Pancreas (tissue), 10 donors: ENCODE results near the gene ENPEP. TPM values are rescaled to one million over a fixed set of nuclear protein-coding genes. Genes with fewer than 3 reads are reported as not detected.

Experiments
- ATAC-seq, 4 donors: fragments of 200-7000 bp; cut with Tn5 transposase; one replicate each; pipeline versions ENCODE4 v1.8.0 to v1.9.1; 2020; ENCODE audit warnings: mild to moderate bottlenecking in 4 of 4, moderate library complexity in 4 of 4
- DNase-seq, 6 donors: peaks; one replicate each; pipeline ENCODE4 v3.0.0-alpha.2; 2020
- FAIRE-seq: peaks from 2 replicates; lab custom pipeline; 2012; peaks lifted over from hg19 to GRCh38; lab: Jason Lieb, UNC
- H3K27ac ChIP-seq, 4 donors: fragments of 200-600 bp; sonication (generic); 1 replicate in 3 of 4; 2 replicates in 1 of 4; pipeline versions ENCODE4 v1.5.0 to v1.8.0; 2020
- H3K27me3 ChIP-seq, 4 donors: fragments of 200-600 bp; one replicate each; pipeline ENCODE4 v1.8.0; 2021
- H3K36me3 ChIP-seq, 3 donors: fragments of 200-600 bp; sonication (generic) in 1 of 3; one replicate each; pipeline versions ENCODE4 v1.5.0 to v1.8.0; 2020 to 2021
- H3K4me1 ChIP-seq, 3 donors: fragments of 200-600 bp; one replicate each; pipeline ENCODE4 v1.8.0; 2021
- H3K4me3 ChIP-seq, 4 donors: fragments of 200-600 bp; sonication (generic) in 2 of 4; one replicate each; pipeline versions ENCODE4 v1.5.0 to v1.8.0; 2020 to 2021
- H3K9me3 ChIP-seq, 4 donors: fragments of 200-600 bp; one replicate each; pipeline ENCODE4 v1.8.0; 2021
- WGBS, 2 donors: extraction: QIAGEN DNeasy Blood & Tissue Kit; methylation state at CpG; one replicate each; pipeline ENCODE4 v1.1.7; 2013; 5-methylcytosine and 5-hydroxymethylcytosine counted together
- intact Hi-C, 3 donors: fragments of 100-400 bp; cut with DNase I; formaldehyde crosslinking; loops; one replicate each; pipeline versions ENCODE4 v1.11.1 to v1.14.2; 2022
- polyA plus RNA-seq, 2 donors: library from polyadenylated mRNA; stranded (reverse); fragments of 200-250 nt; gene quantifications; one replicate each; pipeline ENCODE4 v1.2.3, GENCODE V29; 2013
- total RNA-seq, 6 donors: library from RNA; stranded (reverse); fragmentation: NEBNext Ultra II Directional in 4 of 6; extraction: Animal tissue kit (Norgen Biotek cat#: 25700) in 4 of 6; gene quantifications; one replicate each; pipeline versions ENCODE4 v1.2.1 to v1.2.4, GENCODE V29; 2021 to 2023
- TF ChIP-seq, protein P1 (sequence below), 4 donors: fragments of 200-600 bp; sonication (generic) in 3 of 4; IDR thresholded peaks; one replicate each; pipeline versions ENCODE4 v1.5.0 to v1.8.0; 2021; ENCODE audit warnings: antibody characterized with exemption in 4 of 4
- donor health status: healthy with polysubstance abuse.
- donor health status: DM: no; HTN: no; CAD: no; lungs with moderate emphysema.
- donor health status: DM: no; HTN: no; CAD: no.
- donor health status: control.
- donor health status: control.
- donor health status: Bipolar disorder and iron deficiency.
- donor health status: DM: yes; HTN: yes; CAD: no.
- donor health status: DM: no; HTN: no; CAD: no.
- donor health status: DM: no; HTN: no; CAD: no.
- donor health status: DM: yes; HTN: yes; CAD: no.

The ENPEP gene
- total and polyA plus RNA-seq, 8 donors: 0.27 to 3.1 (median 0.75) TPM

DNA sequence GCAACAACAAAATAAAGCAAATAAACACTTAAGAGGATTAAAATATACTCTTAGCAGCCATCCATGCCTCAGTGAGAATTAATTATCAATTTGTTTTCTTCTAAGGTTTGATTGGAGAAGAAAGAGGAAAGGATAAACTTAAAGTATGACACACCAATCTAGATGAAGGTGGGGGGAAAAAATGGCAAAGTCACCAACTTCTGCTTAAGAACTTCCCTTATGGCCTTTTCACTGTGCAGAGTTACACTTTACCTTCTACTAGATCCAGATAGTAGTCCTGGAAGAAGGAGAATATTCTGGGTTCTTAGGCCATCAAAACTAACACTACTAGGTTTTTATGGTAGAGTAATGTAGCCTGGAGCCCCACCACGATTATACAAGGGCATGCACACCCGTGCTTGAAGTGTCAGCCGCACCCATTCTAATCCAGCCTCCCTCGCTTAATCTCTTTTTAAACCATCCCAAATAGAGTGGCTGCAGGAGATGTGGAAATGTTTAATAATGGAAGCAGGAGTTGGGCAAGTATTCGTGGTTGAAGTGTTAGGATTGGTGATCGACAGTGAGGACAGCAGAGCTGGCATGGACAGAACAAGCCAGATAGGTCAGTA lies 14.1 kb downstream of the ENPEP start:
- WGBS, 2 donors: 78 to 85% methylated on average over 6 of the region's 6 CpGs
- FAIRE-seq (no peak), DNase-seq (no peak), ATAC-seq (no peak)
- no peaks in the 10 kb centered on the region for H3K36me3 ChIP-seq
- no peaks in the 10 kb centered on the region for H3K27me3 ChIP-seq
- TF ChIP-seq, protein P1, sequence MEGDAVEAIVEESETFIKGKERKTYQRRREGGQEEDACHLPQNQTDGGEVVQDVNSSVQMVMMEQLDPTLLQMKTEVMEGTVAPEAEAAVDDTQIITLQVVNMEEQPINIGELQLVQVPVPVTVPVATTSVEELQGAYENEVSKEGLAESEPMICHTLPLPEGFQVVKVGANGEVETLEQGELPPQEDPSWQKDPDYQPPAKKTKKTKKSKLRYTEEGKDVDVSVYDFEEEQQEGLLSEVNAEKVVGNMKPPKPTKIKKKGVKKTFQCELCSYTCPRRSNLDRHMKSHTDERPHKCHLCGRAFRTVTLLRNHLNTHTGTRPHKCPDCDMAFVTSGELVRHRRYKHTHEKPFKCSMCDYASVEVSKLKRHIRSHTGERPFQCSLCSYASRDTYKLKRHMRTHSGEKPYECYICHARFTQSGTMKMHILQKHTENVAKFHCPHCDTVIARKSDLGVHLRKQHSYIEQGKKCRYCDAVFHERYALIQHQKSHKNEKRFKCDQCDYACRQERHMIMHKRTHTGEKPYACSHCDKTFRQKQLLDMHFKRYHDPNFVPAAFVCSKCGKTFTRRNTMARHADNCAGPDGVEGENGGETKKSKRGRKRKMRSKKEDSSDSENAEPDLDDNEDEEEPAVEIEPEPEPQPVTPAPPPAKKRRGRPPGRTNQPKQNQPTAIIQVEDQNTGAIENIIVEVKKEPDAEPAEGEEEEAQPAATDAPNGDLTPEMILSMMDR (IDR thresholded peaks at IDR 0.05): no peak
- no peaks in the 10 kb centered on the region for H3K9me3 ChIP-seq
- H3K4me1 ChIP-seq: peaks cover 0 to 7% (median 5%) of the 10 kb centered on the region in 3 donors
- no peak overlapping the region for H3K27ac ChIP-seq
- no peak overlapping the region for H3K4me3 ChIP-seq
- intact Hi-C loops: no loop called here

DNA sequence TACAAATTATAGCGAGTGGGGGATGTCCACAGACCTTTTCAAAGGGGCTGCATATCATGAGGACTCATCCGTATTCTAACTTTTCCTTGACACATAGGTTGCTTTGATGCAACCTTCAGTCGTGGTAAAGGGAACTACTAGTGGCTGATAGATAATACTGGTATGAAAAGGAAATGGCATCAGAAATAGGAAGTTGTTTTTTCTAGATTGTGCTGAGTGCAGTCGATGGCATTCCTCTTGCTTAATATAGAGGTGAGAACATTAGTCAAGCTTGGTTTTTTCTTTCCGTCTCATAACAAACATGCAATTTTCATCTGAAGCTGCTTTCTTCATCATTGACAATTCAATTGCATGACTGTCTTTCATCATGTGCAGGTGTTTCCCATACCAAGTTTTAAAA lies 16.6 kb downstream of the ENPEP start:
- TF ChIP-seq, protein P1 (IDR thresholded peaks at IDR 0.05): no peak
- Histone ChIP-seq H3K27me3 (peaks cover 0 to 9% (median 0%) of the 10 kb centered on the region in 4 donors), H3K27ac (no peak overlapping the region), H3K36me3 (no peaks in the 10 kb centered on the region), H3K4me1 (peaks cover 0 to 7% (median 4%) of the 10 kb centered on the region in 3 donors), H3K9me3 (no peaks in the 10 kb centered on the region), H3K4me3 (no peak overlapping the region)
- ATAC-seq (no peak), FAIRE-seq (no peak), DNase-seq (no peak)
- 75 to 78% methylated on average over 5 of the region's 5 CpGs for WGBS, 2 donors
- intact Hi-C loops: no loop called here

DNA sequence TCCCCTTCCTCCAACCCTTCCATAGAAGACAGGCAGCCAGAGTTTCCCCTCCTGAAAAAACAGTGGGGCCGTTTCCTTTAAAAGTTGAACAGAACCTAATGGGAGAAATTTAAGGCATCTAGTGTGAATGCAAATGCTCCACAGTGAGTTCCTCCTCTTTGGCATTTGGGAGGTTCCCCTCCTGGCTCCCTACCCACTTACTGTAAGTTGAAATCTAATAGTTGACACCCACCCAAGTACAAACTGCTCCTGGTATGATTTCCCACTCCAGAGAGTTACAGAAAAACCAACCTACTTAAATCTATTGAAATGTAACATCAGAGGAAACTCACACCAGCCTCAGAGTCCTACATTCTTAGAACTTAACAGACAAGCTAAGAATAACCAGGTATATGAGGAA lies 17.6 kb downstream of the ENPEP start:
- no peak overlapping the region for H3K27ac ChIP-seq
- DNase-seq: no peak
- no peaks in the 10 kb centered on the region for H3K36me3 ChIP-seq
- TF ChIP-seq, protein P1 (IDR thresholded peaks at IDR 0.05): no peak
- peaks cover 0 to 9% (median 0%) of the 10 kb centered on the region in 4 donors for H3K27me3 ChIP-seq
- intact Hi-C loops: no loop called here
- H3K9me3 ChIP-seq: no peaks in the 10 kb centered on the region
- no peak overlapping the region for H3K4me3 ChIP-seq
- H3K4me1 ChIP-seq: no peaks in the 10 kb centered on the region
- no peak for FAIRE-seq
- 35 to 41% methylated on average over 1 of the region's 1 CpG for WGBS, 2 donors
- no peak for ATAC-seq

DNA sequence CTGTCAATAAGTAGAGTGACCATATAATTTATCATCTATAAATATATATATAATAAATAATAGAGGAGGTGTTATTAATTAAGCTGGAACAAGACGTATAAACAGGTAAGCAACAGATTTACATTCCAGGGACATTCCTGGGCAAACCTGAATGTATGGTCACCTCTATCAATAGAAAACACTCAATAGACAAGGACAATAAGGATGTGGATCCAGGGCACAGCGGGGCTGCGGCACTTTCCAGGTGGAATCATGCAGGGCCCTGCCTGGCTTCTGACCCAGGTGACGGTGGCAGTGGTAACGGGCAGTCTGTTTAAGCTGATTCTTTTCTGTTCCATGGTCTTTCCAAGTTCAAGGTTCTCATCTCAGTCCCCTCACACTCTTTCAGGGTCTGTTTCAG lies 22.5 kb downstream of the ENPEP start:
- no peaks in the 10 kb centered on the region for H3K36me3 ChIP-seq
- ATAC-seq (no peak), FAIRE-seq (no peak), DNase-seq (no peak)
- no peak overlapping the region for H3K4me3 ChIP-seq
- H3K4me1 ChIP-seq: no peaks in the 10 kb centered on the region
- TF ChIP-seq, protein P1 (IDR thresholded peaks at IDR 0.05): no peak
- WGBS, 2 donors: 88 to 94% methylated on average over 5 of the region's 5 CpGs
- H3K27me3 ChIP-seq: peaks cover 0 to 9% (median 0%) of the 10 kb centered on the region in 4 donors
- intact Hi-C loops: no loop called here
- H3K9me3 ChIP-seq: no peaks in the 10 kb centered on the region
- no peak overlapping the region for H3K27ac ChIP-seq

DNA sequence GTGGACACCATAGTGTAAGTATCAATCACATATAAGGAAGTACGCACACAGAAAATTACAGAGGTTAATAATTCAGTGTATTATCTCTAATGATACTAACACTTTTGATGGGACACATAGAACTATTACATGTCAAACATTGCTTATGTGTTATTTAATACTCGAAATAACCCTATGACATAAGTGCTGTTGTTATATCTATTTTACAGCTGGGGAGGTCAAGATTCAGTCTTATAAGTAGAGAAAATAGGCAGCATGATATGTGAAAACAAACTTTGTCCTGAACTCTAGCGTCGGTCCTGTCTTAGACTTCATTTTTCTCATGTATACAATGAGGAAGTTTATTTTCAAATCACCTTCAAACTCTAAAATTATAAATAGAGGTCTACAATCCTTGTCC lies 23.2 kb downstream of the ENPEP start:
- FAIRE-seq (no peak), ATAC-seq (no peak), DNase-seq (no peak)
- Histone ChIP-seq H3K27me3 (peaks cover 0 to 9% (median 0%) of the 10 kb centered on the region in 4 donors), H3K9me3 (no peaks in the 10 kb centered on the region), H3K4me1 (no peaks in the 10 kb centered on the region), H3K4me3 (no peak overlapping the region), H3K36me3 (no peaks in the 10 kb centered on the region), H3K27ac (no peak overlapping the region)
- intact Hi-C loops: no loop called here
- TF ChIP-seq, protein P1 (IDR thresholded peaks at IDR 0.05): no peak
- WGBS, 2 donors: 53 to 56% methylated on average over 4 of the region's 4 CpGs
